Measurements from ENCODE around the gene RNF115.
"Not testable (repeated sequence)": the region's sequence is repeated elsewhere in the genome, so short reads cannot be mapped to it uniquely, and the experiment has no call there.

GRCh38 chr1:145764231-145764940 lies 59.5 kb downstream of the RNF115 start:
- TF ChIP-seq RFX5 (IDR thresholded peaks at IDR 0.05; ENCODE audit: low read depth, low read length); MXI1 (IDR thresholded peaks at IDR 0.05; ENCODE audit: borderline replicate concordance, low read depth, low read length); POLR2A (IDR thresholded peaks at IDR 0.05; ENCODE audit: low read depth, low read length); CTCF (conservative IDR thresholded peaks at IDR 0.05; ENCODE audit: low read depth, low read length); SMC3 (IDR thresholded peaks at IDR 0.05; ENCODE audit: low read depth, low read length); CEBPB (IDR thresholded peaks at IDR 0.05; ENCODE audit: low read depth, low read length); USF2 (IDR thresholded peaks at IDR 0.05; ENCODE audit: low read depth, low read length); BHLHE40 (IDR thresholded peaks at IDR 0.05; ENCODE audit: low read depth, low read length); RCOR1 (IDR thresholded peaks at IDR 0.05; ENCODE audit: insufficient replicate concordance, low read length); MAZ (IDR thresholded peaks at IDR 0.05; ENCODE audit: borderline replicate concordance, low read depth, low read length); MAFK (IDR thresholded peaks at IDR 0.05; ENCODE audit: low read depth, low read length); FOS (IDR thresholded peaks at IDR 0.05; ENCODE audit: low read depth, low read length); RAD21 (IDR thresholded peaks at IDR 0.05; ENCODE audit: low read length): not testable (repeated sequence)

Data from IMR-90 (cell line).